ENCODE results near the gene TFCP2L1. TPM values are rescaled to one million over a fixed set of nuclear protein-coding genes. Genes with fewer than 3 reads are reported as not detected.

The TFCP2L1 gene
- total RNA-seq, 1 experiment from 2014 or later, result 1.8 TPM

- Mint-ChIP-seq H3K4me1 (peaks cover 5 to 6% of the 10 kb centered on the region in 2 experiments), H3K9me3 (no peaks in the 10 kb centered on the region), H3K27me3 (ENCODE audit: low read depth) (peaks cover 13% of the 10 kb centered on the region), H3K4me3 (no peak overlapping the region), H3K27ac (no peak overlapping the region), H3K36me3 (ENCODE audit: insufficient read depth in 1 of 3, low read depth in 3 of 3) (no peaks in the 10 kb centered on the region; a peak in 1 of 7 replicates)
- no peak overlapping the region for H2BK5ac ChIP-seq (ENCODE audit: insufficient read length, low read length)
- no peak overlapping the region for H4K91ac ChIP-seq (ENCODE audit: insufficient read length, low read depth, low read length)
- no peak overlapping the region for H2BK15ac ChIP-seq (ENCODE audit: low read depth, low read length)
- H4K5ac ChIP-seq (ENCODE audit: insufficient read length, low read depth, low read length), result no peak overlapping the region
- H3K27ac ChIP-seq (ENCODE audit: insufficient read length, low read depth, low read length), result no peak overlapping the region
- H2AFZ ChIP-seq (ENCODE audit: low read length), result no peak overlapping the region
- H3K79me2 ChIP-seq (ENCODE audit: insufficient read depth, low read length), result no peaks in the 10 kb centered on the region
- H3K23me2 ChIP-seq (ENCODE audit: insufficient read length, low read depth, low read length, poor library complexity, severe bottlenecking), result no peaks in the 10 kb centered on the region
- H3K4me1 ChIP-seq (ENCODE audit: insufficient read depth, low read length), result no peaks in the 10 kb centered on the region
- H3K27me3 ChIP-seq (ENCODE audit: insufficient read depth, low read length), result no peaks in the 10 kb centered on the region
- no peaks in the 10 kb centered on the region for H3K79me1 ChIP-seq (ENCODE audit: insufficient read depth, low read depth, low read length, poor library complexity, severe bottlenecking)
- H3K4ac ChIP-seq (ENCODE audit: low read depth, low read length), result no peak overlapping the region
- H3K9ac ChIP-seq (ENCODE audit: extremely low read depth, insufficient read length, low read length), result no peak overlapping the region
- no peak overlapping the region for H2BK12ac ChIP-seq (ENCODE audit: insufficient read length, low read depth, low read length)
- H3K18ac ChIP-seq (ENCODE audit: insufficient read length, low read depth, low read length), result no peak overlapping the region
- TF ChIP-seq CTCF (conservative IDR thresholded peaks at IDR 0.05), result no peak
- no peak overlapping the region for H2BK120ac ChIP-seq (ENCODE audit: low read depth, low read length, poor library complexity, severe bottlenecking)
- H4K20me1 ChIP-seq (ENCODE audit: control insufficient read depth, insufficient read depth, insufficient read length), result no peaks in the 10 kb centered on the region
- no CpG with 5 or more reads among the region's 5 CpGs for WGBS (ENCODE audit: extremely low coverage, insufficient read length, low lambda C conversion rate)
- no peaks in the 10 kb centered on the region for H3K9me3 ChIP-seq (ENCODE audit: control insufficient read depth, low read depth, low read length)
- H4K8ac ChIP-seq (replicated peaks; ENCODE audit: insufficient read length, low read depth, low read length), result no peak overlapping the region
- no peak overlapping the region for H3T11ph ChIP-seq (ENCODE audit: low read length)
- no peak overlapping the region for H2AK5ac ChIP-seq (ENCODE audit: insufficient read length, low read length)
- DNase-seq, result no peak
- no peak overlapping the region for H3K56ac ChIP-seq (ENCODE audit: insufficient read length, low read depth, low read length)
- no peak overlapping the region for H3K23ac ChIP-seq (ENCODE audit: insufficient read length, low read depth, low read length)
- no peak overlapping the region for H3K4me2 ChIP-seq (ENCODE audit: insufficient read depth, insufficient read length, low read length)
- H2BK20ac ChIP-seq (ENCODE audit: low read depth, low read length, poor library complexity, severe bottlenecking), result no peak overlapping the region
- H3K14ac ChIP-seq (ENCODE audit: insufficient read depth, low read length), result peak overlapping the region; percentile 41
Observed at GRCh38 chr2:121185571-121186074, 99.4 kb downstream of the TFCP2L1 start.

Data from H9 (cell line).